CD4-positive, alpha-beta T cell (primary cell): ENCODE measurements around the gene TMEM51. TPM values are rescaled to one million over a fixed set of nuclear protein-coding genes. Genes with fewer than 3 reads are reported as not detected.

Experiments used
- ATAC-seq: fragments of 200-7000 bp; cut with Tn5 transposase; one replicate; pipeline ENCODE4 v1.10.0; 2022; ENCODE audit warnings: mild to moderate bottlenecking; ENCODE audit not compliant: poor library complexity
- CTCF ChIA-PET: fragments of 350-600 bp; sonication (Branson Sonifier 250); formaldehyde crosslinking; loops from one replicate; lab custom pipeline; 2021; ENCODE audit warnings: antibody characterized with exemption, inconsistent platforms; lab: Charles Lee
- POLR2A ChIA-PET: fragments of 350-600 bp; sonication (Branson Sonifier 250); formaldehyde crosslinking; loops from one replicate; lab custom pipeline; 2021; ENCODE audit warnings: antibody characterized with exemption, inconsistent platforms; lab: Charles Lee
- DNase-seq, 14 experiments: peaks; one replicate each; pipeline ENCODE4 v3.0.0-alpha.2; 2013 to 2020; ENCODE audit warnings: mixed read lengths in 2 of 14
- H3K27ac ChIP-seq, 2 donors: one replicate each; pipeline versions ENCODE4 v1.5.1 to v1.7.0; 2013; ENCODE audit warnings: low read length in 2 of 2, low read depth in 1 of 2, mild to moderate bottlenecking in 1 of 2
- H3K27me3 ChIP-seq, 2 experiments: 1 replicate in 1 of 2; 2 replicates in 1 of 2; pipeline versions ENCODE4 v1.6.1 to v1.7.0; 2013; ENCODE audit warnings: low read length in 2 of 2, control low read depth in 1 of 2, mild to moderate bottlenecking in 1 of 2, moderate library complexity in 1 of 2; ENCODE audit not compliant: insufficient read depth in 2 of 2, control insufficient read depth in 1 of 2
- H3K36me3 ChIP-seq: one replicate; pipeline ENCODE4 v1.6.1; 2013; ENCODE audit warnings: low read length, control low read depth; ENCODE audit not compliant: insufficient read depth
- H3K4me1 ChIP-seq: one replicate; pipeline ENCODE4 v1.6.1; 2013; ENCODE audit warnings: low read length, control low read depth; ENCODE audit not compliant: insufficient read depth
- H3K4me3 ChIP-seq: one replicate; pipeline ENCODE4 v1.5.1; 2013; ENCODE audit warnings: mild to moderate bottlenecking, low read length, moderate library complexity
- H3K9me3 ChIP-seq, 2 experiments: 1 replicate in 1 of 2; 2 replicates in 1 of 2; pipeline versions ENCODE4 v1.6.1 to v1.7.0; 2013; ENCODE audit warnings: low read length in 2 of 2, mild to moderate bottlenecking in 2 of 2, control low read depth in 1 of 2, moderate library complexity in 1 of 2; ENCODE audit not compliant: control insufficient read depth in 1 of 2, insufficient read depth in 1 of 2
- H3K27ac Mint-ChIP-seq: one replicate; pipeline ENCODE4 v1.8.0; 2020; ENCODE audit warnings: mixed read lengths
- H3K27me3 Mint-ChIP-seq: one replicate; pipeline ENCODE4 v1.8.0; 2021; ENCODE audit warnings: mixed read lengths
- H3K36me3 Mint-ChIP-seq: one replicate; pipeline ENCODE4 v1.8.0; 2021; ENCODE audit warnings: low read depth, mixed read lengths
- H3K4me1 Mint-ChIP-seq: one replicate; pipeline ENCODE4 v1.8.0; 2021; ENCODE audit warnings: low read depth, mixed read lengths
- H3K4me3 Mint-ChIP-seq: one replicate; pipeline ENCODE4 v1.8.0; 2020; ENCODE audit warnings: mild to moderate bottlenecking, mixed read lengths
- H3K9me3 Mint-ChIP-seq: one replicate; pipeline ENCODE4 v1.8.0; 2020; ENCODE audit warnings: mixed read lengths
- CTCF ChIP-seq: fragments of 200-600 bp; IDR thresholded peaks from one replicate; pipeline ENCODE4 v1.8.0; 2022; ENCODE audit warnings: antibody characterized with exemption, mild to moderate bottlenecking
- intact Hi-C, 2 experiments: fragments of 100-400 bp; cut with DNase I in 1 of 2; cut with micrococcal nuclease in 1 of 2; formaldehyde crosslinking; loops; one replicate each; pipeline versions ENCODE4 v1.15.1 to v1.9.0; 2023 to 2025; cut with DNase I, micrococcal nuclease
- total RNA-seq, 174 experiments: library from RNA in 2 of 174; stranded (reverse) in 2 of 174; gene quantifications; one replicate each; pipeline ENCODE4 v1.2.3 and lab custom pipeline; 2021 to 2026

TMEM51 gene
- total RNA-seq, 2 experiments from 2014 or later: not detected

GRCh38 chr1:15195420-15196052 is 42.0 kb downstream of the TMEM51 start:
- Histone ChIP-seq H3K36me3 (no peaks in the 10 kb centered on the region), H3K4me1 (no peaks in the 10 kb centered on the region), H3K27ac (no peak overlapping the region), H3K9me3 (no peaks in the 10 kb centered on the region), H3K4me3 (no peak overlapping the region), H3K27me3 (peaks cover 0 to 2% of the 10 kb centered on the region in 2 experiments)
- ATAC-seq: no peak
- Mint-ChIP-seq H3K4me3 (no peak overlapping the region), H3K4me1 (no peaks in the 10 kb centered on the region), H3K27ac (no peak overlapping the region), H3K27me3 (peaks cover 5% of the 10 kb centered on the region), H3K9me3 (no peaks in the 10 kb centered on the region), H3K36me3 (no peaks in the 10 kb centered on the region)
- no peak for TF ChIP-seq CTCF
- ChIA-PET POLR2A (no interaction called here), CTCF (no interaction called here)
- no peak for DNase-seq
- intact Hi-C loops: no loop called here

GRCh38 chr1:15196069-15196468 is 42.5 kb downstream of the TMEM51 start:
- no peak for DNase-seq
- POLR2A ChIA-PET: no interaction called here
- Mint-ChIP-seq H3K27me3 (peaks cover 5% of the 10 kb centered on the region), H3K9me3 (no peaks in the 10 kb centered on the region), H3K36me3 (no peaks in the 10 kb centered on the region), H3K4me3 (no peak overlapping the region), H3K27ac (no peak overlapping the region), H3K4me1 (no peaks in the 10 kb centered on the region)
- peaks cover 0 to 2% of the 10 kb centered on the region in 2 experiments for H3K27me3 ChIP-seq
- no peaks in the 10 kb centered on the region for H3K9me3 ChIP-seq
- H3K36me3 ChIP-seq: no peaks in the 10 kb centered on the region
- no peaks in the 10 kb centered on the region for H3K4me1 ChIP-seq
- H3K4me3 ChIP-seq: no peak overlapping the region
- CTCF ChIA-PET: no interaction called here
- intact Hi-C loops: no loop called here
- no peak for ATAC-seq
- no peak overlapping the region for H3K27ac ChIP-seq
- no peak for TF ChIP-seq CTCF

- no peaks in the 10 kb centered on the region for H3K36me3 Mint-ChIP-seq
- no peak overlapping the region for H3K4me3 Mint-ChIP-seq
- no peak overlapping the region for H3K27ac Mint-ChIP-seq
- no peaks in the 10 kb centered on the region for H3K27me3 Mint-ChIP-seq
- H3K4me1 ChIP-seq: no peaks in the 10 kb centered on the region
- no peaks in the 10 kb centered on the region for H3K9me3 Mint-ChIP-seq
- POLR2A ChIA-PET: no interaction called here
- peaks cover 0 to 2% of the 10 kb centered on the region in 2 experiments for H3K27me3 ChIP-seq
- H3K4me1 Mint-ChIP-seq: no peaks in the 10 kb centered on the region
- CTCF ChIA-PET: no interaction called here
- no peak for TF ChIP-seq CTCF
- no peaks in the 10 kb centered on the region for H3K36me3 ChIP-seq
- intact Hi-C loops: no loop called here
- DNase-seq (no peak), ATAC-seq (no peak)
- no peak overlapping the region for H3K4me3 ChIP-seq
- H3K27ac ChIP-seq: no peak overlapping the region
- H3K9me3 ChIP-seq: no peaks in the 10 kb centered on the region
Observed at GRCh38 chr1:15196807-15197530, 43.4 kb downstream of the TMEM51 start.
